GM10266 (cell line): ENCODE data around the gene ZHX3.

ENCODE experiments used
- DNase-seq: peaks from one replicate; pipeline ENCODE4 v3.0.0; 2012; ENCODE audit errors: extremely low spot score
- CTCF ChIP-seq: IDR thresholded peaks from 2 replicates; pipeline ENCODE4 v1.5.1; 2012; ENCODE audit warnings: mild to moderate bottlenecking, low read depth; ENCODE audit not compliant: control insufficient read depth, insufficient read depth; ENCODE audit errors: missing control alignments

Gene ZHX3

DNA sequence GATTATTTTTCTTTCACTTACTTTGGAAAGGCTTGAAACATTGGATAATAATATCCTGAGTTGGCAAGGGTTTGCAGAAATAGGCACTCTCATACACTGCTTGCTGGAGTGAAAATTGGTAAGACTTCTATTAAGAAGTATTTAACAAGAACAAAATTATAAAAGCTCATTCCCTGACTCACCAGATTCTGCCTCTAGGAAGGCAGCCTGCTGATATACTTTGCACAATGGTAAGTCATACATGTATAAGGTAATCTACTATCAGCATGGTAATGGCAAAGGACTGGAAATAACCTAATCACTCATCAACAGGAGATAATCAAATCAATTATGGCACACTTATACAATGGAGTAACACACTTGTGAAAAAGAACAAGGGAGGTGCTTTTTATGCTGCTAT is 94.4 kb downstream of the ZHX3 start:
- DNase-seq = no peak
- no peak for TF ChIP-seq CTCF

DNA sequence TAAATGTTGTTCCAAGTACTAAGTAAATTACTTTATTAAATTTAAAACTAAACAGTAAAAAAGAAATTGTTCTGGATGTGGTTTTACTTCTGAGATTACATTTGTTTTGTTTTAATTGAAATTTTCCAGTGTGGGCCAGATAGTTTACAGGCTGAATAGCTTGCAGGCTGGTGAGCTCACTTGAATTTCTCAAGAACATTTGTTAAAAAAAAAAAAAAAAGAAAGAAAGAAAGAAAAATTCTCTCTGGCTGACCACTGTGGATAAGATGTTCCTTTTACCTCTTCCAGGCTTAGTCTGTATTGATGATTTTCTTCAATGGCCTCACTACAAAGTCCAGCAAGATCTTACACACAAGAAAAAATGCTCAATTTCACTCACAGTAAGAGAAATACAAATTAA is 94.8 kb downstream of the ZHX3 start:
- no peak for TF ChIP-seq CTCF
- no peak for DNase-seq

DNA sequence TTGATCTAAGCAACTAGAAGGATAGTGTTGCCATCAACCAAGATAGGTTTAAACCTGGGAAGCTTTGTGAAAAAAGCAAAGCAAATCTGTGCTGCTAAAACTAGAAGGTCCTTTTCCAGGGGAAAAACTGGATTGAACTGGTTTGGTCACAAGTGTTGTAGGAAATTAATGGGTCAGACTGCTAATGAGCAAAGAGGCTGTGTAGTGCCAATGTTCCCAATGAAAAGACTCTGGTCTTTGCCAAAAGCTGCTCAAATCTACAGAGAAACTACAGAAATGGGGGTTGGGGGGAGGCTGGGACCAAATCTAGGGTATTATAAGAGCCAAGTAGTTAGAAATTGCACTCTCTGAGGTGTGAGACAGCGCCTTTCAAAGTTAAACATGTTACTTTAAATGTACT is 95.2 kb downstream of the ZHX3 start:
- DNase-seq = no peak
- no peak for TF ChIP-seq CTCF

DNA sequence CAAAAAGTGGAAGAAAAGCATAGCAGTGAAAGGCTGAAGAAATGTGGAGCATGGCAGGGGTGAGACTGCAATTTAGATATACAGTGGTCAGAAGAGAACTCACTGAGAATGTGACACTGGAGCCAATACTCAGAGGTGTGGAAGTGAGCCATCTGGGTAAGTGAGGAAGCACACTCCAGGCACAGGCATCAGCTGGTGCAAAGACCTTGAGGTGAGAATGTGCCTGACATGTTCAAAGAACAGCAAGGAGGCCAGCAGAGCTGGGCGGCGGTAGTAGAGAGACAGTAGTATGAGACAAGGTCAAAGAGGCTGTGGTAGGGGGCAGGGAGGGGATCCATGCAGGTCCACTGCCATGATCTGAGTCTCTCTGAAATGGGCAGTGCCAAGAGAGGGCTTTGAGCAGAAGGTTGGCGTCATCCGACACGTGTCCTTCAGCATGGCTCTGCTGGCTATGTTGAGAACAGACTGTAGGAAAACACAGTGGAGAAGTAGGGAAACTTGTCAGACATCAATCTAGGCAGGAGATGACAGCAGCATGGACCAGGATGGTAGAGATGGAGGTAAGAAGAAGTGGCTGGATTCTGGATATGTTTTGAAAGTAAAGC is 95.8 kb downstream of the ZHX3 start:
- no peak for DNase-seq
- TF ChIP-seq CTCF = no peak

DNA sequence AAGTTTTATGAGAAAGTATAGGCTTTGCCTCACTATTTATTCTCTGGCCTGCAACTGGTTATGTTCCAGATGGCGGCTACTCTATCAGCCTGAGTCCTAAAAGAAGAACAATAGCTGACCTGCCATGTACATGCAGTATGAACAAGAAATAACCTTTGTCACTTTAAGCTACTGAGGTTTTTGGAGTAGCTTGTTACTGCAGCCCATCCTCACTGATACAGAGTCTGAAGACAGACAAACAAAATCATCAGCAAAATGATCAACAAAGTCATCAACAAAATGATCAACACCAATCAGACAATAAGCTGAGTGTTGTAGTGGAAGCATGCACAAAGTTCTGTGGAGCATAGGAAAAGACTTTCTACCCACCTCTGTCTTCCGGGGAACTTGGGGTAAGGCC is 97.7 kb downstream of the ZHX3 start:
- TF ChIP-seq CTCF = no peak
- no peak for DNase-seq

DNA sequence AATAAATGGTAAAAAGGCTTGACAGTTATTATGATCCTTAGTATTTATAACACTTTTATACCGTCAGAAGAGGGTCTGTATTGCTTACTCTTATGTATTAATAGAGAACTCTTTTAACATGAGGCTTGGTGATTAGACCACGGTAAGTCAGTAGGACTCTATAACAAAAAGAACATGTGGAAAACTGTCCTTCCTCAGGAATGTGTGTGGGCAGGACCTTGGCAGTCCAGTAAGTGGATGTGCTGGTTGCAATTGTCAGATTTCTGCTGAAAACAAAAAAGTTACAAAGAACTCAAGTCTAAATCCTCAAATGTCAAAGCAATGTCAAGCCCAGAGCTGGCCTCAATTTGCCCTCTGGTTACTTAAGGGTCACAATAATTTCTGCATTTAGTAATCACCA is 99.1 kb downstream of the ZHX3 start:
- no peak for TF ChIP-seq CTCF
- no peak for DNase-seq

GRCh38 chr20:41217422-41217821 is 100.1 kb downstream of the ZHX3 start:
- no peak for TF ChIP-seq CTCF
- no peak for DNase-seq
